ENCODE measurements around the gene CIDEA.

DNA sequence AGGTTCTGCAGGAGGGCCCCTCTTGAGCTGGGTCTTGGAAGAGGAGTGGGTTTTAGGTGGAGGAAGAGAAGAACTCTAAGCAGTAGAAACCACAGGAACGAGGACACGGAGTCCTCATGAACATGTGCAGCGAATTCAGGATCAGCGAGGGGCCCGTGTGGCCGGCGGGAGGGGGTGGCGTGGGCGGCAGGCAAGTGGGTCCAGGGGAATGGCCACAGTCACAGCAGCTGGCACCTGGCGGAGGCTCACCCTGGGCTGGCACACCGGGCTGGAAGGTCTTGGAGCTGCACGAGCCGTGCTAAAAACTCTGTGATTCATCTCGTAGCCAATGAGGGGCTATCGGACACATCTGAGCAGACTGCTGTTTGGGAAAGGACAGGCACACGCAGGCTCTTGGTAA, 18.0 kb upstream of the CIDEA start:
- TF ChIP-seq, protein P1, sequence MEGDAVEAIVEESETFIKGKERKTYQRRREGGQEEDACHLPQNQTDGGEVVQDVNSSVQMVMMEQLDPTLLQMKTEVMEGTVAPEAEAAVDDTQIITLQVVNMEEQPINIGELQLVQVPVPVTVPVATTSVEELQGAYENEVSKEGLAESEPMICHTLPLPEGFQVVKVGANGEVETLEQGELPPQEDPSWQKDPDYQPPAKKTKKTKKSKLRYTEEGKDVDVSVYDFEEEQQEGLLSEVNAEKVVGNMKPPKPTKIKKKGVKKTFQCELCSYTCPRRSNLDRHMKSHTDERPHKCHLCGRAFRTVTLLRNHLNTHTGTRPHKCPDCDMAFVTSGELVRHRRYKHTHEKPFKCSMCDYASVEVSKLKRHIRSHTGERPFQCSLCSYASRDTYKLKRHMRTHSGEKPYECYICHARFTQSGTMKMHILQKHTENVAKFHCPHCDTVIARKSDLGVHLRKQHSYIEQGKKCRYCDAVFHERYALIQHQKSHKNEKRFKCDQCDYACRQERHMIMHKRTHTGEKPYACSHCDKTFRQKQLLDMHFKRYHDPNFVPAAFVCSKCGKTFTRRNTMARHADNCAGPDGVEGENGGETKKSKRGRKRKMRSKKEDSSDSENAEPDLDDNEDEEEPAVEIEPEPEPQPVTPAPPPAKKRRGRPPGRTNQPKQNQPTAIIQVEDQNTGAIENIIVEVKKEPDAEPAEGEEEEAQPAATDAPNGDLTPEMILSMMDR (IDR thresholded peaks at IDR 0.05; ENCODE audit: insufficient read depth, low read length, poor library complexity, severe bottlenecking): no peak
- TF ChIP-seq EZH2phosphoT487 (conservative IDR thresholded peaks at IDR 0.05; ENCODE audit: low read length): no peak

Measured in SU-DHL-6 (cell line).